Stimulated activated CD4-positive, alpha-beta T cell treated with anti-CD3 and anti-CD28 coated beads, Interleukin-2, amount 100 ng/mL, for 48 hours (primary cell): ENCODE results near the gene NR3C2.

Source experiments
- DNase-seq, 2 donors: peaks; one replicate each; pipeline ENCODE4 v3.0.0-alpha.2; 2020

Gene NR3C2

DNA sequence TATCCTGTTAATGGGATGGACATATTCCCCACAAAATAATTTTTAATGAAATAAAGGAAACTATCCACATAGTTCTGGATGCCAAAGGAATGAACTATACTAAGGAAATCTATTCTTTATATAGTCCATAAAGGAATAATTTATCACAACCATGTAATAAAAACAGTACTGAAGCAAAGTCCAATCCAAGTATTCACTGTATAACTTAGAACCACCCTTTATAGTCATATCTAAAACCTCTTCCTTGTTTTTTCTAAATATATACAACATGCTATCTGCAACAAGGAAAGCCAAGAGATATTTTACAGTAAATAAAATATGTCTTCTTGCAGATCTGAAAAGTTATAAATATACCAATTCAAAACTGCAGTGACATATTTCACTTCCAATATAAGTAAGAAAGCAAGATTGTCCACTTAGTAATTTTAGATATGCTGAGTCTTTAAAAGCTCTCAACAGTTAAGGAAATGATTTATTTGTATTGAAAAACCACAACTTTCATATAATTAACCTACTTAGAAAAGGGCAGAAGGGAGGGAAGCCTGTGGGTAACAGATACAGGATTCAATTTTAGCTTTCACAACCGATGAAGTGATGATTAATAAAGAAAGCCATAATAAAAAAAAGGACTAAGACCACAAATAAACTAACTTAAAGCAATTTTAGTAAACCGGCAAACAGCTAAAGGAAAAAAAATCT, 8.0 kb downstream of the NR3C2 start:
- DNase-seq = no peak

DNA sequence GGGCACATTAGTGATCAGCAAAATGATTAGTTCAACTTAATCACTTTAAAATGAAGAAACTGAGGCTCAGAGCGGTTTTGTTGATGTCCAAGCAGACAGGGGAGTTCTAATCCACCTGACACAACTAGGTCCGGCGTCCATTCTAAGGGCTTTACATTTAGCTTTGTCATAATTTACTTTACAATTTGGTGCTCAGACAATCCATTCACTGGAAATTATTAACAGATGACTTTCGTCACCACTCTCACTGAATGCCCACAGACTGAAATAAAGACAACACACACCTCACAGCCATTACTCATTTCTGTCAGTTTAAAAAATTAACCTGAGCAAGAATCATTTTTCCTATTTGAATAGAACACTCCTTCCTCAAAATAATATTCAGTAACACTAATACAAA, 10.8 kb downstream of the NR3C2 start:
- DNase-seq = no peak

GRCh38 chr4:148430854-148431253, 11.4 kb downstream of the NR3C2 start:
- DNase-seq = no peak

DNA sequence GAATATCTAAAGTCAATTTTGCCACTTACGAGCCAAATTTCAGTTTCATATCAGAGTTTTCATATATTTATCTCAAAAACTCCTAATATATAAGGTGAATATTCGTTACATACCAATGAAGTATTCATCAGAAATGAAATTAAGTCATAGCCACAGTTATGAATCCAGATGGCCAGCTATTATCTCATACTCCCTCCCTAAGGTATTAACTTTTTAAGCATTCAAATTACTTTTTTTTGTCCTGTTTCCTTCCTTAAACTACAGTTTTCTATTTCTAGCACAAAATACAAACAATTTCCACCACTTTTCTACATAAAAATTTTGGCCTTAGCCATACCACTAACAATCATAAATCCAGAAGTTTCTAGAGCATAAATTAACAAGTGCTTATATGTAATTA, 13.0 kb downstream of the NR3C2 start:
- DNase-seq = no peak

- DNase-seq = no peak
Observed at GRCh38 chr4:148426643-148427042, 15.6 kb downstream of the NR3C2 start.

- DNase-seq = no peak
Observed at GRCh38 chr4:148425327-148426110, 16.7 kb downstream of the NR3C2 start.

DNA sequence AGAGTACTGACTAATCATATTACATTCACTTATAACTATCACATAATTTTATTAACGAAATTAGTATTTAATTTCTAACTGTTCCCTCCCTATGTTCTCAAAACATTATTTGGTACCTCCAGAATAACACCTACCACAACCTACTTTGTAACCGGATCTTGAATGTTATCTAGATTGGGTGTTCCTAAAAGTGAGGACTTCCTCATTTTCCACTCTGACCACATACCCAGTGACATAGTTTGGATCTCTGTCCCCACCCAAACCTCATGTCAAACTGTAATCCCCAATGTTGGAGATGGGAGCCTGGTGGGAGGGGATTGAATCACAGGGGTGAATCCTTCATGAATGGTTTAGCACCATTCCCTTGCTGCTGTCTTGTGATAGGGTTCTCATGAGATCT, 21.8 kb downstream of the NR3C2 start:
- DNase-seq = no peak

GRCh38 chr4:148415500-148415899, 26.7 kb downstream of the NR3C2 start:
- no peak for DNase-seq

GRCh38 chr4:148412460-148412994, 29.7 kb downstream of the NR3C2 start:
- DNase-seq = no peak

- DNase-seq = no peak
Observed at GRCh38 chr4:148405161-148405893, 36.9 kb downstream of the NR3C2 start.

DNA sequence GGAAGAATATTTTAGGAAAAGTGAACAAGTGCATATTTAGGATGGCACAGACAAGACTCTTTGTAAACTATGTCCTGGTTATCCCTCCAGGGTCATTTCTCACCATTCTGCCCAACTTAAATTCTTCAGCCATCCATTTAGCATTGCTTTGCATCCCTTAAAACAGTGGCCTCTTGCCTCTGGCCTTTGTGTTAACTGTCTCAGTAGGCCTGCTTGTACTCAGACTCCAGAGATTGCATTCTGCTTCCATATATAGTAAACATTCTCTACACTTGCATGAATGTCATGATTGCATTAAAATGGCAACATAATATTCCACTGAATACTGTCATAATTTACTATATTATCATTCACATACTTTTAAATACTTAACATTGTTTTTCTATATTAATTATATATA, 43.2 kb downstream of the NR3C2 start:
- no peak for DNase-seq

DNA sequence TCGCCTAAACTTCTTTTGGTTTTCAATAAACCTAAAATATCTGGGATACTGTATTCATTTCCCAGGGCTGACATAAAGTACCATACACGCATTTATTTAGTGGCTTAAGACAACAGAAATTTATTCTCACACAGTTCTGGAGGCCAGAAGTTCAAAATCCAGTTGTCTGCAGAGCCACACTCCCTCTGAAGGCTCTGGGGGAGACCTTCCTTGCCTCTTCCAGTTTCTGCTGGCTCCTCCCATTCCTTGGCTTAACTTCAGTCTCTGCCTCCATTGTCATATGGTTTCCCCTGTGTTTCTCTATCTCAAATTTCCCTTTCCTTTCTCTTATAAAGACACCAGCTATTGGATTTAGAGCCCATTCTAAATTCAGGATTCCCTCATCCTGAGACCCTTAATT, 44.4 kb downstream of the NR3C2 start:
- DNase-seq = no peak

GRCh38 chr4:148396986-148397673, 45.1 kb downstream of the NR3C2 start:
- DNase-seq = no peak

DNA sequence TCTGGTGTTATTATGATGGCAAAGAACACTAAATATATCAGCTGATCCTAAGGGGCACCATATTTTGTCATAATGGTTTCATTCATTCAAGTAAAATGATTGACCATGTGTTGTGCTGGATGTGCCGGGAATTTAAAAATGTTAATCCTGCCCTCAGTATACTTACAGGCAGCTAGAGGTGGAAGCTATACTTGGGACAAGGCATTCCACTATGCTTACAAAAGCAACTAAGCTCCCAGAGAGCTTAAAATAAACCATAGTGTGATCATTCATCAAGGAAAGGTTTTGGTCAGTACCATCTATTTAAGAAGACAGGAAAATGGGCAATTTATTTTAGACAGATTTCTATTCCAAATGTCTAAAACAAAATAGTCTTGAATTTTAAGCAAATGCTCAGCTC, 46.4 kb downstream of the NR3C2 start:
- DNase-seq = no peak

DNA sequence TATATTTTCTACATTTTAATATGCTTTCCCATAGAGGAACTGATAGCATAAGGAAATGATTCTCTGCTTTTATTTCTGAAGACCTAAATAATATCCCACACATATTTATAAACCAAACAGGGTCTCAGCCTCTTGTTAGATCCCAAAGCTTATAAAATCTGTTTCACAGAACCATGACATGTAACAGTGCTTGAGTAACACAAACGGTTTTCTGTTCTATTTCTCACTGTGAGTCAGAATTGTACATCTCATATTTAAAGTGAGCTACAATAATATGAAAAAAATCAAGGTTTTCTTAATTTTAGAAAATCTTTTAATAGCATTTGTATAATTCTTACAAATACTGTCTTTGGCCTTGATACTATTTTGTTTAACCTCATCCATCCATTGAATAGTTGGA, 51.2 kb downstream of the NR3C2 start:
- DNase-seq = no peak

- DNase-seq = no peak
Observed at GRCh38 chr4:148390311-148390710, 51.9 kb downstream of the NR3C2 start.

DNA sequence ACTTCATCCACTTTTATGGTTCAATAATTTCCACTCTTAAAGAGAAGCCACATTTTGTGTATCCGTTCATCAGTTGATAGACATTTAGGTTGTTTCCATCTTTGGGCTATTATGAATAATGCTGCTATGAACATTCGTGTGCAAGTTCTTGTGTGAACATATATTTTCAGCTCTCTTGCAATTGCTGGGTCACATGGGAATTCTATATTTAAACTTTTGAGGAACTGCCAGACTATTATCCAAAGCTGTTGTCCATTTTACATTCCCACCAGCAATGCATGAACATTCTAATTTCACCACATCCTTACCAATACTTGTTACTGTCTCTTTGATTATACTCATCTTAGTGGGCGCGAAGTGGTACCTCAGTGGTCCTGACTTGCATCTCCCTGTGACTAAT, 61.9 kb downstream of the NR3C2 start:
- DNase-seq = no peak

DNA sequence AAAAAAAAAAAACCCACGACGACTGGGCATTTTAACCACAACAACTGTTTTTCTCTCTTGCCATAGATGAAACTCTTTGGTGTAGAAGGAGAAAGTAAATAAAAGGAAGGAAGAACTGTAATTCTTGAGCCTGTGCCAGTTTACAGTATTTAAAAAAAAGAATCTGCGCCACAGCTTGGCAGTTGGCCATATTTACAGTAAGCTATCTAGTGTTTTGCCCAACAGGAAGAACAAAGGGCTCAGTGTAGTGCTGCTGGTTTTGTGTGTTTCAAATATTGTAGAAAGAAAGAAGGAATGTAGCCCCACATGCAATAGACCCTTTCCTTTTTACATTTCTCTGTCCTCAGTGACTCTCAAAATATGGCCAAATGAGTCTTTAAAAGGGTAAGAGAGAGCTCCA, 66.1 kb downstream of the NR3C2 start:
- DNase-seq = no peak

DNA sequence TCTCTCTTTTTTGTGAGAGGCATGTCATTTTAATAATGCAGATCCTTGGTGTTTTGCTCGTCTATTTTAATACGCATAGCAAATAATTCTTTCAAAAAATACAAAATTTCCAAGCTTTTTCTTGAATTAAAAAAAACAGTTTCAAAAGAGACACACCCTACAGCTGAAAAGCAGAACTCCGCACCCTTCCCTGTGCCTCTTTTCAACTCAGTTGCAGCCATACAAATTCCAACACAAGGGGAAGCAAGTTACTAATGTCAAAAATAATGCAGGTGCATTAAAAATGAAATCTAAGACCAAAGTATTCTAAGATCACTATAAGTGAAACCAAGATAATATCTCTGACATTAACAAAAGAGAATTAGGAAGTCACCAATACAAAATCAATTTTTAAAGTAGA, 66.6 kb downstream of the NR3C2 start:
- no peak for DNase-seq

GRCh38 chr4:148373093-148373492, 69.1 kb downstream of the NR3C2 start:
- DNase-seq = no peak

- no peak for DNase-seq
Observed at GRCh38 chr4:148369919-148370318, 72.3 kb downstream of the NR3C2 start.

DNA sequence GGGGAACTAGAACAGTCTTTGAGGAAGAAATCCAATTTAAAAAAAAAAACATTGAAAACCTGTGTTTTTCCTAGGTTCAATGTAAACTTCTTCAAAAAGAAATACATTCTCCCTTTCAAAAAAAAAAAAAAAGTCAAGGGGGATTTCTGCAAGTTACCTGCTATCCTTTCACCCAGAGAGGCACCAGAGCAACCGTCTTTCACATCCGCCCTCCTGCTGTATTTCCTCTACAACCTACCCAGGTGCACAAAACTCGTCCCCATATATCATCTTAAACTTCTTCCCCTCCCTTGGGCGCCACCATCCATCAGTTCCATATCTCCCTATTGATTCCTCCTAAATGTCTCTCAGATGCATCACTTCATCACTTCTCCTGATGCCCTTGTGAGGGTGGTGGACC, 74.5 kb downstream of the NR3C2 start:
- DNase-seq = no peak

- no peak for DNase-seq
Observed at GRCh38 chr4:148366251-148366650, 76.0 kb downstream of the NR3C2 start.
